ENCODE measurements around the gene STKLD1.
"Not testable (repeated sequence)": the region's sequence is repeated elsewhere in the genome, so short reads cannot be mapped to it uniquely, and the experiment has no call there.

The STKLD1 gene

GRCh38 chr9:133366435-133366834, 9.7 kb upstream of the STKLD1 start:
- DNase-seq, result no peak

GRCh38 chr9:133367221-133367620, 8.9 kb upstream of the STKLD1 start:
- DNase-seq, result no peak

GRCh38 chr9:133367778-133368177, 8.4 kb upstream of the STKLD1 start:
- DNase-seq, result no peak

GRCh38 chr9:133368249-133368881, 7.8 kb upstream of the STKLD1 start:
- no peak for DNase-seq

GRCh38 chr9:133369422-133369821, 6.7 kb upstream of the STKLD1 start:
- no peak for DNase-seq

GRCh38 chr9:133369933-133370332, 6.2 kb upstream of the STKLD1 start:
- no peak for DNase-seq

GRCh38 chr9:133370685-133371084, 5.5 kb upstream of the STKLD1 start:
- peak; percentile 70 for DNase-seq

GRCh38 chr9:133371261-133371711, 4.9 kb upstream of the STKLD1 start:
- DNase-seq, result peak; percentile 76

GRCh38 chr9:133372144-133372543, 4.0 kb upstream of the STKLD1 start:
- no peak for DNase-seq

GRCh38 chr9:133374612-133375115, 1.5 kb upstream of the STKLD1 start:
- DNase-seq, result peak; percentile 58

- DNase-seq, result peak; percentile 33
Measured at GRCh38 chr9:133375116-133375723, 946 bp upstream of the STKLD1 start.

GRCh38 chr9:133377280-133377679, 1.1 kb downstream of the STKLD1 start:
- DNase-seq, result not testable (repeated sequence)

GRCh38 chr9:133377721-133378216, 1.6 kb downstream of the STKLD1 start:
- no peak for DNase-seq

- DNase-seq, result no peak
Measured at GRCh38 chr9:133378408-133378962, 2.3 kb downstream of the STKLD1 start.

- no peak for DNase-seq
Measured at GRCh38 chr9:133379153-133380086, 3.3 kb downstream of the STKLD1 start.

GRCh38 chr9:133380734-133381133, 4.6 kb downstream of the STKLD1 start:
- DNase-seq, result no peak

GRCh38 chr9:133382507-133383141, 6.5 kb downstream of the STKLD1 start:
- DNase-seq, result no peak

GRCh38 chr9:133383438-133383837, 7.3 kb downstream of the STKLD1 start:
- no peak for DNase-seq

- DNase-seq, result no peak
Measured at GRCh38 chr9:133384736-133385321, 8.7 kb downstream of the STKLD1 start.

- no peak for DNase-seq
Measured at GRCh38 chr9:133385452-133385851, 9.3 kb downstream of the STKLD1 start.

- DNase-seq, result no peak
Measured at GRCh38 chr9:133386338-133386737, 10.2 kb downstream of the STKLD1 start.

GRCh38 chr9:133387680-133388079, 11.5 kb downstream of the STKLD1 start:
- DNase-seq, result no peak
